ENCODE measurements around the gene BLTP2.

- no peak for TF ChIP-seq GATA2 (IDR thresholded peaks at IDR 0.05; ENCODE audit: low read depth, low read length)
- no peak for TF ChIP-seq GATA3 (IDR thresholded peaks at IDR 0.05; ENCODE audit: low read depth, low read length)
Observed at GRCh38 chr17:28661635-28662526, 16.9 kb upstream of the BLTP2 start, which contains the start of the genes SDF2 and SUPT6H.

Data from SH-SY5Y (cell line).